Measurements from ENCODE around the gene GAS6.

GAS6 gene

GRCh38 chr13:113851480-113851803 lies 12.4 kb downstream of the GAS6 start:
- H3K4me3 ChIP-seq (replicated peaks in 1 of 2; ENCODE audit: low read depth in 2 of 2, low read length in 2 of 2) = no peak overlapping the region
- no peak for TF ChIP-seq CTCF (IDR thresholded peaks at IDR 0.05; ENCODE audit: low read depth, low read length)
- no peak for DNase-seq (ENCODE audit: low read depth in 2 of 2)

GRCh38 chr13:113850722-113851479 lies 13.0 kb downstream of the GAS6 start:
- no peak overlapping the region for H3K4me3 ChIP-seq (replicated peaks in 1 of 2; ENCODE audit: low read depth in 2 of 2, low read length in 2 of 2)
- no peak for TF ChIP-seq CTCF (IDR thresholded peaks at IDR 0.05; ENCODE audit: low read depth, low read length)
- no peak for DNase-seq (ENCODE audit: low read depth in 2 of 2)

- DNase-seq (ENCODE audit: low read depth in 2 of 2) = no peak
- TF ChIP-seq CTCF (IDR thresholded peaks at IDR 0.05; ENCODE audit: low read depth, low read length) = no peak
- no peak overlapping the region for H3K4me3 ChIP-seq (replicated peaks in 1 of 2; ENCODE audit: low read depth in 2 of 2, low read length in 2 of 2)
Measured at GRCh38 chr13:113849981-113850721, 13.7 kb downstream of the GAS6 start.

GRCh38 chr13:113849546-113849945 lies 14.3 kb downstream of the GAS6 start:
- no peak for TF ChIP-seq CTCF (IDR thresholded peaks at IDR 0.05; ENCODE audit: low read depth, low read length)
- no peak overlapping the region for H3K4me3 ChIP-seq (replicated peaks in 1 of 2; ENCODE audit: low read depth in 2 of 2, low read length in 2 of 2)
- DNase-seq (ENCODE audit: low read depth in 2 of 2) = no peak

GRCh38 chr13:113848431-113849260 lies 15.2 kb downstream of the GAS6 start:
- no peak for TF ChIP-seq CTCF (IDR thresholded peaks at IDR 0.05; ENCODE audit: low read depth, low read length)
- H3K4me3 ChIP-seq (replicated peaks in 1 of 2; ENCODE audit: low read depth in 2 of 2, low read length in 2 of 2) = no peak overlapping the region
- DNase-seq (ENCODE audit: low read depth in 2 of 2) = no peak

GRCh38 chr13:113848020-113848419 lies 15.9 kb downstream of the GAS6 start:
- no peak for DNase-seq (ENCODE audit: low read depth in 2 of 2)
- H3K4me3 ChIP-seq (replicated peaks in 1 of 2; ENCODE audit: low read depth in 2 of 2, low read length in 2 of 2) = no peak overlapping the region
- TF ChIP-seq CTCF (IDR thresholded peaks at IDR 0.05; ENCODE audit: low read depth, low read length) = no peak
